WTC11 (cell line): ENCODE data around the gene AVL9.

Source experiments
- ESRRA ChIP-seq: sonication (generic); formaldehyde crosslinking; IDR thresholded peaks from 2 replicates; pipeline ENCODE4 v1.8.1; 2022; ENCODE audit warnings: mild to moderate bottlenecking, missing genetic modification reagents, borderline replicate concordance
- FOXP1 ChIP-seq: sonication (generic); formaldehyde crosslinking; IDR thresholded peaks from 2 replicates; pipeline ENCODE4 v1.8.0; 2022; ENCODE audit warnings: missing genetic modification reagents, mild to moderate bottlenecking, moderate library complexity, borderline replicate concordance
- ZNF671 ChIP-seq: fragments of 250-450 bp; sonication (Bioruptor Pico); IDR thresholded peaks from 2 replicates; pipeline ENCODE4 v1.8.0; 2021; ENCODE audit warnings: mild to moderate bottlenecking
- TF ChIP-seq, protein P1 (sequence below): sonication (generic); formaldehyde crosslinking; IDR thresholded peaks from 2 replicates; pipeline ENCODE4 v1.8.0; 2022; ENCODE audit warnings: missing genetic modification reagents
- TF ChIP-seq, protein P2 (sequence below): fragments of 200-600 bp; IDR thresholded peaks from 2 replicates; pipeline ENCODE4 v1.8.0; 2022; ENCODE audit warnings: antibody characterized with exemption
- TF ChIP-seq, protein P3 (sequence below): sonication (generic); formaldehyde crosslinking; conservative IDR thresholded peaks from 2 replicates; pipeline ENCODE4 v1.8.1; 2023; ENCODE audit warnings: mild to moderate bottlenecking, low read depth, missing genetic modification reagents, moderate library complexity

DNA sequence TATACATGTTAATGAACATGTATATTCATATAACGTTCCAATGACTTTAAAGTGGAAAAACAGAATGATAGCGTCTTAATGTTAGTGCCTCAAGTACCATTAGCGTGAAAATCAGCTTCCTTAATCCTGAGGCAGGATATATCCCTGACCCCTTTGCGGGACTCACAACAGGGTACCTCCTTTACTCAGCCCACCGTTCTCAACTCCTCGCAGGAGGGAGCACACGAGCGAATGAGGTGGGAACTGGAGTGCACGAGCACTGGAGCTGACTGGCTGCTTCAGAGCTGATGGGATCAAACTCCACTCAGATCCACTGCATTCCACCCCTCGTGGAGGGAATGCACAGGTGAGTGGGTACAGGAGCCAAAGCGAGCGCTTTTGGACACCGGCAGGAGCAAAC is 36.1 kb downstream of the AVL9 start:
- TF ChIP-seq, protein P1, sequence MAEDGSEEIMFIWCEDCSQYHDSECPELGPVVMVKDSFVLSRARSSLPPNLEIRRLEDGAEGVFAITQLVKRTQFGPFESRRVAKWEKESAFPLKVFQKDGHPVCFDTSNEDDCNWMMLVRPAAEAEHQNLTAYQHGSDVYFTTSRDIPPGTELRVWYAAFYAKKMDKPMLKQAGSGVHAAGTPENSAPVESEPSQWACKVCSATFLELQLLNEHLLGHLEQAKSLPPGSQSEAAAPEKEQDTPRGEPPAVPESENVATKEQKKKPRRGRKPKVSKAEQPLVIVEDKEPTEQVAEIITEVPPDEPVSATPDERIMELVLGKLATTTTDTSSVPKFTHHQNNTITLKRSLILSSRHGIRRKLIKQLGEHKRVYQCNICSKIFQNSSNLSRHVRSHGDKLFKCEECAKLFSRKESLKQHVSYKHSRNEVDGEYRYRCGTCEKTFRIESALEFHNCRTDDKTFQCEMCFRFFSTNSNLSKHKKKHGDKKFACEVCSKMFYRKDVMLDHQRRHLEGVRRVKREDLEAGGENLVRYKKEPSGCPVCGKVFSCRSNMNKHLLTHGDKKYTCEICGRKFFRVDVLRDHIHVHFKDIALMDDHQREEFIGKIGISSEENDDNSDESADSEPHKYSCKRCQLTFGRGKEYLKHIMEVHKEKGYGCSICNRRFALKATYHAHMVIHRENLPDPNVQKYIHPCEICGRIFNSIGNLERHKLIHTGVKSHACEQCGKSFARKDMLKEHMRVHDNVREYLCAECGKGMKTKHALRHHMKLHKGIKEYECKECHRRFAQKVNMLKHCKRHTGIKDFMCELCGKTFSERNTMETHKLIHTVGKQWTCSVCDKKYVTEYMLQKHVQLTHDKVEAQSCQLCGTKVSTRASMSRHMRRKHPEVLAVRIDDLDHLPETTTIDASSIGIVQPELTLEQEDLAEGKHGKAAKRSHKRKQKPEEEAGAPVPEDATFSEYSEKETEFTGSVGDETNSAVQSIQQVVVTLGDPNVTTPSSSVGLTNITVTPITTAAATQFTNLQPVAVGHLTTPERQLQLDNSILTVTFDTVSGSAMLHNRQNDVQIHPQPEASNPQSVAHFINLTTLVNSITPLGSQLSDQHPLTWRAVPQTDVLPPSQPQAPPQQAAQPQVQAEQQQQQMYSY (CRISPR knock-in tag), result no peak
- TF ChIP-seq ESRRA, result no peak
- TF ChIP-seq ZNF671, result no peak
- TF ChIP-seq, protein P2, sequence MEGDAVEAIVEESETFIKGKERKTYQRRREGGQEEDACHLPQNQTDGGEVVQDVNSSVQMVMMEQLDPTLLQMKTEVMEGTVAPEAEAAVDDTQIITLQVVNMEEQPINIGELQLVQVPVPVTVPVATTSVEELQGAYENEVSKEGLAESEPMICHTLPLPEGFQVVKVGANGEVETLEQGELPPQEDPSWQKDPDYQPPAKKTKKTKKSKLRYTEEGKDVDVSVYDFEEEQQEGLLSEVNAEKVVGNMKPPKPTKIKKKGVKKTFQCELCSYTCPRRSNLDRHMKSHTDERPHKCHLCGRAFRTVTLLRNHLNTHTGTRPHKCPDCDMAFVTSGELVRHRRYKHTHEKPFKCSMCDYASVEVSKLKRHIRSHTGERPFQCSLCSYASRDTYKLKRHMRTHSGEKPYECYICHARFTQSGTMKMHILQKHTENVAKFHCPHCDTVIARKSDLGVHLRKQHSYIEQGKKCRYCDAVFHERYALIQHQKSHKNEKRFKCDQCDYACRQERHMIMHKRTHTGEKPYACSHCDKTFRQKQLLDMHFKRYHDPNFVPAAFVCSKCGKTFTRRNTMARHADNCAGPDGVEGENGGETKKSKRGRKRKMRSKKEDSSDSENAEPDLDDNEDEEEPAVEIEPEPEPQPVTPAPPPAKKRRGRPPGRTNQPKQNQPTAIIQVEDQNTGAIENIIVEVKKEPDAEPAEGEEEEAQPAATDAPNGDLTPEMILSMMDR, result no peak
- TF ChIP-seq FOXP1 (CRISPR knock-in tag), result no peak
- TF ChIP-seq, protein P3, sequence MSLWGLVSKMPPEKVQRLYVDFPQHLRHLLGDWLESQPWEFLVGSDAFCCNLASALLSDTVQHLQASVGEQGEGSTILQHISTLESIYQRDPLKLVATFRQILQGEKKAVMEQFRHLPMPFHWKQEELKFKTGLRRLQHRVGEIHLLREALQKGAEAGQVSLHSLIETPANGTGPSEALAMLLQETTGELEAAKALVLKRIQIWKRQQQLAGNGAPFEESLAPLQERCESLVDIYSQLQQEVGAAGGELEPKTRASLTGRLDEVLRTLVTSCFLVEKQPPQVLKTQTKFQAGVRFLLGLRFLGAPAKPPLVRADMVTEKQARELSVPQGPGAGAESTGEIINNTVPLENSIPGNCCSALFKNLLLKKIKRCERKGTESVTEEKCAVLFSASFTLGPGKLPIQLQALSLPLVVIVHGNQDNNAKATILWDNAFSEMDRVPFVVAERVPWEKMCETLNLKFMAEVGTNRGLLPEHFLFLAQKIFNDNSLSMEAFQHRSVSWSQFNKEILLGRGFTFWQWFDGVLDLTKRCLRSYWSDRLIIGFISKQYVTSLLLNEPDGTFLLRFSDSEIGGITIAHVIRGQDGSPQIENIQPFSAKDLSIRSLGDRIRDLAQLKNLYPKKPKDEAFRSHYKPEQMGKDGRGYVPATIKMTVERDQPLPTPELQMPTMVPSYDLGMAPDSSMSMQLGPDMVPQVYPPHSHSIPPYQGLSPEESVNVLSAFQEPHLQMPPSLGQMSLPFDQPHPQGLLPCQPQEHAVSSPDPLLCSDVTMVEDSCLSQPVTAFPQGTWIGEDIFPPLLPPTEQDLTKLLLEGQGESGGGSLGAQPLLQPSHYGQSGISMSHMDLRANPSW, result no peak
